CD4-positive, alpha-beta T cell (primary cell): ENCODE measurements around the gene RAB44. TPM values are rescaled to one million over a fixed set of nuclear protein-coding genes. Genes with fewer than 3 reads are reported as not detected.

ENCODE experiments used
- ATAC-seq: fragments of 200-7000 bp; cut with Tn5 transposase; one replicate; pipeline ENCODE4 v1.10.0; 2022; ENCODE audit warnings: mild to moderate bottlenecking; ENCODE audit not compliant: poor library complexity
- CTCF ChIA-PET: fragments of 350-600 bp; sonication (Branson Sonifier 250); formaldehyde crosslinking; loops from one replicate; lab custom pipeline; 2021; ENCODE audit warnings: antibody characterized with exemption, inconsistent platforms; lab: Charles Lee
- POLR2A ChIA-PET: fragments of 350-600 bp; sonication (Branson Sonifier 250); formaldehyde crosslinking; loops from one replicate; lab custom pipeline; 2021; ENCODE audit warnings: antibody characterized with exemption, inconsistent platforms; lab: Charles Lee
- DNase-seq, 14 experiments: peaks; one replicate each; pipeline ENCODE4 v3.0.0-alpha.2; 2013 to 2020; ENCODE audit warnings: mixed read lengths in 2 of 14
- H3K27ac ChIP-seq, 2 donors: one replicate each; pipeline versions ENCODE4 v1.5.1 to v1.7.0; 2013; ENCODE audit warnings: low read length in 2 of 2, low read depth in 1 of 2, mild to moderate bottlenecking in 1 of 2
- H3K27me3 ChIP-seq, 2 experiments: 1 replicate in 1 of 2; 2 replicates in 1 of 2; pipeline versions ENCODE4 v1.6.1 to v1.7.0; 2013; ENCODE audit warnings: low read length in 2 of 2, control low read depth in 1 of 2, mild to moderate bottlenecking in 1 of 2, moderate library complexity in 1 of 2; ENCODE audit not compliant: insufficient read depth in 2 of 2, control insufficient read depth in 1 of 2
- H3K36me3 ChIP-seq: one replicate; pipeline ENCODE4 v1.6.1; 2013; ENCODE audit warnings: low read length, control low read depth; ENCODE audit not compliant: insufficient read depth
- H3K4me1 ChIP-seq: one replicate; pipeline ENCODE4 v1.6.1; 2013; ENCODE audit warnings: low read length, control low read depth; ENCODE audit not compliant: insufficient read depth
- H3K4me3 ChIP-seq: one replicate; pipeline ENCODE4 v1.5.1; 2013; ENCODE audit warnings: mild to moderate bottlenecking, low read length, moderate library complexity
- H3K9me3 ChIP-seq, 2 experiments: 1 replicate in 1 of 2; 2 replicates in 1 of 2; pipeline versions ENCODE4 v1.6.1 to v1.7.0; 2013; ENCODE audit warnings: low read length in 2 of 2, mild to moderate bottlenecking in 2 of 2, control low read depth in 1 of 2, moderate library complexity in 1 of 2; ENCODE audit not compliant: control insufficient read depth in 1 of 2, insufficient read depth in 1 of 2
- H3K27ac Mint-ChIP-seq: one replicate; pipeline ENCODE4 v1.8.0; 2020; ENCODE audit warnings: mixed read lengths
- H3K27me3 Mint-ChIP-seq: one replicate; pipeline ENCODE4 v1.8.0; 2021; ENCODE audit warnings: mixed read lengths
- H3K36me3 Mint-ChIP-seq: one replicate; pipeline ENCODE4 v1.8.0; 2021; ENCODE audit warnings: low read depth, mixed read lengths
- H3K4me1 Mint-ChIP-seq: one replicate; pipeline ENCODE4 v1.8.0; 2021; ENCODE audit warnings: low read depth, mixed read lengths
- H3K4me3 Mint-ChIP-seq: one replicate; pipeline ENCODE4 v1.8.0; 2020; ENCODE audit warnings: mild to moderate bottlenecking, mixed read lengths
- H3K9me3 Mint-ChIP-seq: one replicate; pipeline ENCODE4 v1.8.0; 2020; ENCODE audit warnings: mixed read lengths
- CTCF ChIP-seq: fragments of 200-600 bp; IDR thresholded peaks from one replicate; pipeline ENCODE4 v1.8.0; 2022; ENCODE audit warnings: antibody characterized with exemption, mild to moderate bottlenecking
- intact Hi-C, 2 experiments: fragments of 100-400 bp; cut with DNase I in 1 of 2; cut with micrococcal nuclease in 1 of 2; formaldehyde crosslinking; loops; one replicate each; pipeline versions ENCODE4 v1.15.1 to v1.9.0; 2023 to 2025; cut with DNase I, micrococcal nuclease
- total RNA-seq, 174 experiments: library from RNA in 2 of 174; stranded (reverse) in 2 of 174; gene quantifications; one replicate each; pipeline ENCODE4 v1.2.3 and lab custom pipeline; 2021 to 2026

RAB44 gene
- total RNA-seq, 2 experiments from 2014 or later: 0.22 TPM

GRCh38 chr6:36728289-36729160 lies 30.9 kb downstream of the RAB44 start:
- intact Hi-C loops: no loop called here
- Histone ChIP-seq H3K4me1 (peaks cover 15% of the 10 kb centered on the region), H3K27ac (no peak overlapping the region), H3K27me3 (no peaks in the 10 kb centered on the region), H3K36me3 (no peaks in the 10 kb centered on the region), H3K4me3 (no peak overlapping the region), H3K9me3 (no peaks in the 10 kb centered on the region)
- ChIA-PET POLR2A (no interaction called here), CTCF (no interaction called here)
- DNase-seq (no peak), ATAC-seq (no peak)
- Mint-ChIP-seq H3K27ac (no peak overlapping the region), H3K4me3 (no peak overlapping the region), H3K4me1 (peaks cover 15% of the 10 kb centered on the region), H3K9me3 (no peaks in the 10 kb centered on the region), H3K27me3 (no peaks in the 10 kb centered on the region), H3K36me3 (no peaks in the 10 kb centered on the region)
- no peak for TF ChIP-seq CTCF

- H3K4me3 Mint-ChIP-seq: no peak overlapping the region
- Histone ChIP-seq H3K9me3 (no peaks in the 10 kb centered on the region), H3K36me3 (no peaks in the 10 kb centered on the region), H3K27ac (no peak overlapping the region), H3K4me3 (no peak overlapping the region), H3K4me1 (peaks cover 15% of the 10 kb centered on the region), H3K27me3 (no peaks in the 10 kb centered on the region)
- H3K9me3 Mint-ChIP-seq: no peaks in the 10 kb centered on the region
- H3K27ac Mint-ChIP-seq: no peak overlapping the region
- ChIA-PET POLR2A (no interaction called here), CTCF (no interaction called here)
- H3K27me3 Mint-ChIP-seq: no peaks in the 10 kb centered on the region
- no peak for DNase-seq
- ATAC-seq: no peak
- intact Hi-C loops: no loop called here
- peaks cover 15% of the 10 kb centered on the region for H3K4me1 Mint-ChIP-seq
- H3K36me3 Mint-ChIP-seq: no peaks in the 10 kb centered on the region
- no peak for TF ChIP-seq CTCF
Measured at GRCh38 chr6:36729161-36729524, 31.5 kb downstream of the RAB44 start.

GRCh38 chr6:36730424-36731380 lies 33.1 kb downstream of the RAB44 start:
- intact Hi-C loops: no loop called here
- H3K9me3 ChIP-seq: no peaks in the 10 kb centered on the region
- DNase-seq (no peak), ATAC-seq (no peak)
- H3K4me3 Mint-ChIP-seq: no peak overlapping the region
- H3K36me3 Mint-ChIP-seq: no peaks in the 10 kb centered on the region
- ChIA-PET POLR2A (no interaction called here), CTCF (interaction anchor here (0.6 kb wide), 1 partner anchor 157 kb away, joined by 3 read pairs; no protein-coding TSS in a partner anchor)
- no peaks in the 10 kb centered on the region for H3K27me3 ChIP-seq
- H3K4me1 Mint-ChIP-seq: peaks cover 21% of the 10 kb centered on the region
- H3K36me3 ChIP-seq: no peaks in the 10 kb centered on the region
- no peak for TF ChIP-seq CTCF
- no peaks in the 10 kb centered on the region for H3K9me3 Mint-ChIP-seq
- peaks cover 31% of the 10 kb centered on the region for H3K4me1 ChIP-seq
- H3K27ac ChIP-seq: no peak overlapping the region
- H3K4me3 ChIP-seq: no peak overlapping the region
- no peaks in the 10 kb centered on the region for H3K27me3 Mint-ChIP-seq
- no peak overlapping the region for H3K27ac Mint-ChIP-seq
